ENCODE results near the gene CD86. TPM values are rescaled to one million over a fixed set of nuclear protein-coding genes. Genes with fewer than 3 reads are reported as not detected.

CD86 gene
- total RNA-seq, 1 experiment from 2014 or later, result not detected

- Histone ChIP-seq H3K9me2 (ENCODE audit: insufficient read depth) (no peaks in the 10 kb centered on the region; the same call in 1 of the 2 replicates), H3K4me3 (replicated peaks in 1 of 2; ENCODE audit: low read depth in 1 of 2, low read length in 2 of 2) (no peak overlapping the region), H3K79me2 (ENCODE audit: insufficient read depth, low read length) (no peaks in the 10 kb centered on the region), H4K20me1 (ENCODE audit: insufficient read depth) (no peaks in the 10 kb centered on the region), H3K27me3 (ENCODE audit: insufficient read depth, low read length) (no peaks in the 10 kb centered on the region), H3K9ac (ENCODE audit: low read length) (no peak overlapping the region), H3K27ac (ENCODE audit: low read depth, low read length) (no peak overlapping the region), H3K4me2 (ENCODE audit: low read length) (no peak overlapping the region), H3K36me3 (ENCODE audit: control insufficient read depth in 1 of 2, insufficient read depth in 2 of 2, low read length in 2 of 2) (no peaks in the 10 kb centered on the region), H3K4me1 (ENCODE audit: control insufficient read depth in 1 of 2, insufficient read depth in 2 of 2, low read length in 2 of 2) (no peaks in the 10 kb centered on the region), H2AFZ (ENCODE audit: low read depth, low read length, poor library complexity, severe bottlenecking) (no peak overlapping the region), H3K9me3 (ENCODE audit: control insufficient read depth in 1 of 2, insufficient read depth in 1 of 2, low read depth in 1 of 2, low read length in 2 of 2) (no peaks in the 10 kb centered on the region; a peak in 1 of 4 replicates)
- BruUV-seq (replicated peaks), result no TSS peak
- ATAC-seq (no peak), DNase-seq (ENCODE audit: low read depth, low spot score) (no peak)
- ChIA-PET RAD21 (ENCODE audit: low non-redundant PET in 1 of 2, low total read pairs in 2 of 2, uncharacterized antibody in 2 of 2, unreplicated experiment in 2 of 2) (no interaction called here), POLR2A (no interaction called here), CTCF (no interaction called here)
- intact Hi-C loops (cut with micrococcal nuclease), result no loop called here
- TF ChIP-seq, protein P1, sequence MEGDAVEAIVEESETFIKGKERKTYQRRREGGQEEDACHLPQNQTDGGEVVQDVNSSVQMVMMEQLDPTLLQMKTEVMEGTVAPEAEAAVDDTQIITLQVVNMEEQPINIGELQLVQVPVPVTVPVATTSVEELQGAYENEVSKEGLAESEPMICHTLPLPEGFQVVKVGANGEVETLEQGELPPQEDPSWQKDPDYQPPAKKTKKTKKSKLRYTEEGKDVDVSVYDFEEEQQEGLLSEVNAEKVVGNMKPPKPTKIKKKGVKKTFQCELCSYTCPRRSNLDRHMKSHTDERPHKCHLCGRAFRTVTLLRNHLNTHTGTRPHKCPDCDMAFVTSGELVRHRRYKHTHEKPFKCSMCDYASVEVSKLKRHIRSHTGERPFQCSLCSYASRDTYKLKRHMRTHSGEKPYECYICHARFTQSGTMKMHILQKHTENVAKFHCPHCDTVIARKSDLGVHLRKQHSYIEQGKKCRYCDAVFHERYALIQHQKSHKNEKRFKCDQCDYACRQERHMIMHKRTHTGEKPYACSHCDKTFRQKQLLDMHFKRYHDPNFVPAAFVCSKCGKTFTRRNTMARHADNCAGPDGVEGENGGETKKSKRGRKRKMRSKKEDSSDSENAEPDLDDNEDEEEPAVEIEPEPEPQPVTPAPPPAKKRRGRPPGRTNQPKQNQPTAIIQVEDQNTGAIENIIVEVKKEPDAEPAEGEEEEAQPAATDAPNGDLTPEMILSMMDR (IDR thresholded peaks at IDR 0.05 in 2 of 3, conservative IDR thresholded peaks at IDR 0.05 in 1 of 3; ENCODE audit: borderline replicate concordance in 1 of 3, insufficient read depth in 1 of 3, low read depth in 2 of 3, low read length in 2 of 3), result no peak
- TF ChIP-seq ZFX (IDR thresholded peaks at IDR 0.05), result no peak
- no peak for TF ChIP-seq SIN3A (IDR thresholded peaks at IDR 0.05; ENCODE audit: low read depth)
- no peak for TF ChIP-seq ZNF274 (IDR thresholded peaks at IDR 0.05; ENCODE audit: low read depth, low read length)
- TF ChIP-seq, protein P2, sequence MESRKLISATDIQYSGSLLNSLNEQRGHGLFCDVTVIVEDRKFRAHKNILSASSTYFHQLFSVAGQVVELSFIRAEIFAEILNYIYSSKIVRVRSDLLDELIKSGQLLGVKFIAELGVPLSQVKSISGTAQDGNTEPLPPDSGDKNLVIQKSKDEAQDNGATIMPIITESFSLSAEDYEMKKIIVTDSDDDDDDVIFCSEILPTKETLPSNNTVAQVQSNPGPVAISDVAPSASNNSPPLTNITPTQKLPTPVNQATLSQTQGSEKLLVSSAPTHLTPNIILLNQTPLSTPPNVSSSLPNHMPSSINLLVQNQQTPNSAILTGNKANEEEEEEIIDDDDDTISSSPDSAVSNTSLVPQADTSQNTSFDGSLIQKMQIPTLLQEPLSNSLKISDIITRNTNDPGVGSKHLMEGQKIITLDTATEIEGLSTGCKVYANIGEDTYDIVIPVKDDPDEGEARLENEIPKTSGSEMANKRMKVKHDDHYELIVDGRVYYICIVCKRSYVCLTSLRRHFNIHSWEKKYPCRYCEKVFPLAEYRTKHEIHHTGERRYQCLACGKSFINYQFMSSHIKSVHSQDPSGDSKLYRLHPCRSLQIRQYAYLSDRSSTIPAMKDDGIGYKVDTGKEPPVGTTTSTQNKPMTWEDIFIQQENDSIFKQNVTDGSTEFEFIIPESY (IDR thresholded peaks at IDR 0.05; ENCODE audit: extremely low read depth, insufficient replicate concordance, low read length), result no peak
- no peak for TF ChIP-seq EZH2 (IDR thresholded peaks at IDR 0.05)
- no peak for TF ChIP-seq EZH2phosphoT487 (IDR thresholded peaks at IDR 0.05; ENCODE audit: borderline replicate concordance)
- no peak for TF ChIP-seq POLR2AphosphoS5 (IDR thresholded peaks at IDR 0.05; ENCODE audit: low read depth, low read length)
- TF ChIP-seq, protein P3, sequence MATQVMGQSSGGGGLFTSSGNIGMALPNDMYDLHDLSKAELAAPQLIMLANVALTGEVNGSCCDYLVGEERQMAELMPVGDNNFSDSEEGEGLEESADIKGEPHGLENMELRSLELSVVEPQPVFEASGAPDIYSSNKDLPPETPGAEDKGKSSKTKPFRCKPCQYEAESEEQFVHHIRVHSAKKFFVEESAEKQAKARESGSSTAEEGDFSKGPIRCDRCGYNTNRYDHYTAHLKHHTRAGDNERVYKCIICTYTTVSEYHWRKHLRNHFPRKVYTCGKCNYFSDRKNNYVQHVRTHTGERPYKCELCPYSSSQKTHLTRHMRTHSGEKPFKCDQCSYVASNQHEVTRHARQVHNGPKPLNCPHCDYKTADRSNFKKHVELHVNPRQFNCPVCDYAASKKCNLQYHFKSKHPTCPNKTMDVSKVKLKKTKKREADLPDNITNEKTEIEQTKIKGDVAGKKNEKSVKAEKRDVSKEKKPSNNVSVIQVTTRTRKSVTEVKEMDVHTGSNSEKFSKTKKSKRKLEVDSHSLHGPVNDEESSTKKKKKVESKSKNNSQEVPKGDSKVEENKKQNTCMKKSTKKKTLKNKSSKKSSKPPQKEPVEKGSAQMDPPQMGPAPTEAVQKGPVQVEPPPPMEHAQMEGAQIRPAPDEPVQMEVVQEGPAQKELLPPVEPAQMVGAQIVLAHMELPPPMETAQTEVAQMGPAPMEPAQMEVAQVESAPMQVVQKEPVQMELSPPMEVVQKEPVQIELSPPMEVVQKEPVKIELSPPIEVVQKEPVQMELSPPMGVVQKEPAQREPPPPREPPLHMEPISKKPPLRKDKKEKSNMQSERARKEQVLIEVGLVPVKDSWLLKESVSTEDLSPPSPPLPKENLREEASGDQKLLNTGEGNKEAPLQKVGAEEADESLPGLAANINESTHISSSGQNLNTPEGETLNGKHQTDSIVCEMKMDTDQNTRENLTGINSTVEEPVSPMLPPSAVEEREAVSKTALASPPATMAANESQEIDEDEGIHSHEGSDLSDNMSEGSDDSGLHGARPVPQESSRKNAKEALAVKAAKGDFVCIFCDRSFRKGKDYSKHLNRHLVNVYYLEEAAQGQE (IDR thresholded peaks at IDR 0.05; ENCODE audit: low read depth), result no peak
- TF ChIP-seq MAX (IDR thresholded peaks at IDR 0.05), result no peak
Observed at GRCh38 chr3:122168044-122168443, 112.9 kb downstream of the CD86 start.

Data from HCT116 (cell line).